Omental fat pad (tissue), 4 donors: Measurements from ENCODE around the gene KRT34. TPM values are rescaled to one million over a fixed set of nuclear protein-coding genes. Genes with fewer than 3 reads are reported as not detected.

ENCODE experiments used
- ATAC-seq: fragments of 150-250 bp; one replicate; pipeline ENCODE4 v1.9.1; 2016; ENCODE audit warnings: mild to moderate bottlenecking, moderate library complexity; ENCODE audit not compliant: low FRiP score
- DNase-seq: peaks from one replicate; pipeline ENCODE4 v3.0.0-alpha.2; 2019; ENCODE audit warnings: low spot score
- total RNA-seq, 4 donors: library from RNA; depleted of rRNA; stranded (reverse); fragments of >200 nt; gene quantifications; one replicate each; pipeline ENCODE4 v1.1.0, GENCODE V29; 2016
- TF ChIP-seq, protein P1 (sequence below), 3 donors: fragments of 450-650 bp; IDR thresholded peaks; one replicate each; pipeline ENCODE4 v1.5.1; 2016 to 2017; ENCODE audit warnings: antibody characterized with exemption in 3 of 3, mild to moderate bottlenecking in 3 of 3, moderate library complexity in 2 of 3

KRT34 gene
- total RNA-seq, 4 donors from 2014 or later, result not detected

GRCh38 chr17:41340494-41340893, 41.6 kb downstream of the KRT34 start:
- TF ChIP-seq, protein P1, sequence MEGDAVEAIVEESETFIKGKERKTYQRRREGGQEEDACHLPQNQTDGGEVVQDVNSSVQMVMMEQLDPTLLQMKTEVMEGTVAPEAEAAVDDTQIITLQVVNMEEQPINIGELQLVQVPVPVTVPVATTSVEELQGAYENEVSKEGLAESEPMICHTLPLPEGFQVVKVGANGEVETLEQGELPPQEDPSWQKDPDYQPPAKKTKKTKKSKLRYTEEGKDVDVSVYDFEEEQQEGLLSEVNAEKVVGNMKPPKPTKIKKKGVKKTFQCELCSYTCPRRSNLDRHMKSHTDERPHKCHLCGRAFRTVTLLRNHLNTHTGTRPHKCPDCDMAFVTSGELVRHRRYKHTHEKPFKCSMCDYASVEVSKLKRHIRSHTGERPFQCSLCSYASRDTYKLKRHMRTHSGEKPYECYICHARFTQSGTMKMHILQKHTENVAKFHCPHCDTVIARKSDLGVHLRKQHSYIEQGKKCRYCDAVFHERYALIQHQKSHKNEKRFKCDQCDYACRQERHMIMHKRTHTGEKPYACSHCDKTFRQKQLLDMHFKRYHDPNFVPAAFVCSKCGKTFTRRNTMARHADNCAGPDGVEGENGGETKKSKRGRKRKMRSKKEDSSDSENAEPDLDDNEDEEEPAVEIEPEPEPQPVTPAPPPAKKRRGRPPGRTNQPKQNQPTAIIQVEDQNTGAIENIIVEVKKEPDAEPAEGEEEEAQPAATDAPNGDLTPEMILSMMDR (IDR thresholded peaks at IDR 0.05), result no peak
- no peak for DNase-seq
- no peak for ATAC-seq

DNA sequence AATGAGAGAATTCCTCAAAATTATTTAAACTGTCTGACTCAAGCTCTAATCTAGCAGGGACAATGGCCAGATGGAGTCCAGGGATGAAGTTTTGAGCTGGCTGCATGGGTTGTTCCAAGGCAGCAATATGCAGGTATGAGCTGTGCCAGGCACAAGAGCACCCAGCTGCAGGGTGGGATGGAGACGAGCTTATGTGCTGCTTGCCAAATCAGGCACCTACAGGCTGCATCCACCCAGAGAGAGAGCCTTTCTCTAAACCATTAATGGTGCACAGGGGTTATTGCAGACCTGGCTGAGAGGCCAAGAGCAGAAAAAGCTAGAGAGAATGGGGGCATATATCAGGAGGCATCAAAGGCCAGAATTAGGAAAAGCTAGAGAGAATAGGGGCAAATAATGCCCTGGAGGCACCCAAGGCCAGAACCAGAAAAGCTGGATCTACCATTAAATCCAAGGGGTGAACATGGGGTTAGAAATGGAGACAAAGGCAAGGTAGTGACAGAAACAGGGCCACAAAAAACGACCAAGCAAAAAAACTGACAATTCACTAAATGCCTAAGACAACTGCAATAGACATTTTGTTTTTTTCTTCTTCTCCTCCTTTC, 42.4 kb downstream of the KRT34 start:
- ATAC-seq (no peak), DNase-seq (no peak)
- TF ChIP-seq, protein P1 (IDR thresholded peaks at IDR 0.05), result no peak

DNA sequence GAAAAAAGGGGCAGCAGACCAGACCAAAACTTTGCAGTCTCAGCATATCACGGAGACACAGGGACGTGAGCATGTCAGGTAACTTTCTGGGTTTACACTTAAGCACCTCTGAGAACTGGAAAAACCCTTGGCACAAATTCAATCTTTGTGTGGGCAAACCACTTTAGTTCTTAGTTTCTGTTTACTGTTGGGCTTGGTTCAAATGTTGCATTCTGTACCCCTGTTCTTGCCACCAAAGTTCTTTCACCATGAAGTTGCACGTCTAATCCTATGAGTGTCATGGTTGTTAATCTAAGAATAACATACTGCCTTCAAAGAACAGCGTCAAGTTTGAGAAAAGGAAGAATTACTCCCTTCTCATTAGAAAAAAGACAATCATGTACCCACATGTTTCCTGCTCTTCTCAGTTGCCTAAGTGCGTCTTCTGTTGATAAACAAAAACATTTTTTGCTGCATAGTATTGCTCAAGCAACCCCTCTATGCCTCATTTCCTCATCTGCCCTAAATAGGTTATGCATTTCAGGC, 43.1 kb downstream of the KRT34 start:
- DNase-seq (no peak), ATAC-seq (no peak)
- TF ChIP-seq, protein P1 (IDR thresholded peaks at IDR 0.05), result no peak

DNA sequence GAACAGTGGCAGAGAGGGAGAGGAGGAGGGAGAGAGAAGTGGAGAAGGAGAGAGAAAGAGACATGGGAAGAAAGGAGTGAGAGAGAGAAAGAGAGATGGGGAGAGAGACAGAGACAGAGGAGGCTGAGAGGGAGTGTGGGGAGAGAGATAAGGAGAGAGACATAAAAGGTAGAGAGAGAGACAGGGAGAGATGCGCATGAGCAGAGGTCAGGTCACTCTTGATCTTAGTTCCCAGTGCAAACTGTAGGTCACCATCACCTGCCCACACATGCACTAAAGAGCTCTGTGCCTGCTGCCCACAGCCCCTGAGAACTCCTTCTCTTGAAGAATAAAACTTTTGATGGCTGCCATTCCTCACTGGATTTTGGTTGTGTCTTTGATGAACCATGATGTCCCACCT, 46.4 kb downstream of the KRT34 start:
- TF ChIP-seq, protein P1 (IDR thresholded peaks at IDR 0.05), result no peak
- DNase-seq, result no peak
- ATAC-seq, result no peak

DNA sequence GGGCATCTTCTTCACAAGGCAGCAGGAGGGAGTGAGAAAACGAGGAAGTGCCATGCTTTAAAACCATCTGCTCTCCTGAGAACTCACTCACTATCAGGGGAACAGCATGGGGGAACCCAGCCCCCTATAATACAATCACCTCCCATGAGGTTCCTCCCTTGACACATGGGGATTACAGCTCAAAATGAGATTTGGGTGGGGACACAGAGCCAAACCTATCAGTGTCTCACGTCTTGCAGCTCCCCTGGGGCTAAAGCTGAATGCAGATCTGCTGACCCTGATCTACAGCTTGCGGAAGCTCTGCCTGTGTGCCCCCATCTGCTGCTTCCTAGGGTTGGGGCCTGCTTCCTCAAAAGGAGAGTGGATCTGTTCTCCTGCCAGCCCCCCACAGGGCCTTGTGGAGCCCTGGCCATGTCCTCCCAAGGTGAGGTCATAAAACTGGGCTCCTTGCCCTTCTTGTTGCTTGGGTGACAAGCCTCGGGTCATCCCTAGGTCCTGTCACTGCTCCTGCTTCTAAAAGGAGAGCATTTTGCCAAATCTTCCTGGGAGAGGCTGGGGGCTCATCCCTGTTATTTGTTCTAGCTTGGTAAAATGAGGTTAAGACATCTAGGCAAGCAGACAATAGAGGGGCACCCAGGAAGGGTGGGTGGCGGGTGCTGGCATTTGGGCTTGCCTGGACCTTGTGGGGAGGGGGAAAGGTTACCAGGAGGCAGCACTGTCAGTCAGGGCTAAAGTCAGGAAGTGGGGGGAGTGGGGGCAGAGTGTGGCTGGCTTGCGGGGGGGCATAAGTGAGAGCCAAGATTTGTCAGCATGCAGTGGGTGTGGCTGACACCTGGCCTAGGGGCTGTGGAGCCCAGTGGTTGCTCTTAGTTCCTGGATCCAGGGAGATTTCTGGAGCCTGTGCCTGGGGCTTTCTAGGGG, 47.5 kb downstream of the KRT34 start:
- TF ChIP-seq, protein P1 (IDR thresholded peaks at IDR 0.05), result no peak
- ATAC-seq, result no peak
- DNase-seq, result no peak

DNA sequence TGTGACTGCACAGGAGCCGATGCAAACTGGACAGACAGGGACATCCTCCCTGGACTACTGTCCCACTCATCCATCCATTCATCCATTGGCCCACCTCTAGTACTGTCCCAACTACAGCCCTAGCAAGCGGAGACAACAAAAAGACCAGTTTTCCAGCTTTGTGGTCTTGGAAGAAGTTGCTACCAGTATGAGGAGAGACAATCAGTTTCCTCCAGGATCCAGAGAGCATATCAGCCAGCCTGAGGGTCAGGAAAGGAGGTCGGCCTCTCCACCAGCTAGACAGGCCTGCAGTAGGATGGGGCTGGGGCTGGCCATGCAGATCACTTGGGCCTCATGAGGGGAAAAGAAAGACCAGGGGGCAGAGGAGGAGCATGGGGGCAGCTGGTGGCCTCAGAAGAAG, 48.3 kb downstream of the KRT34 start:
- DNase-seq (no peak), ATAC-seq (no peak)
- TF ChIP-seq, protein P1 (IDR thresholded peaks at IDR 0.05), result no peak
